Peyer's patch (tissue), 4 donors: ENCODE data around the gene TMEM178B. TPM values are rescaled to one million over a fixed set of nuclear protein-coding genes. Genes with fewer than 3 reads are reported as not detected.

Experiments used
- DNase-seq, 3 donors: peaks; one replicate each; pipeline ENCODE4 v3.0.0-alpha.2; 2017 to 2019
- H3K27ac ChIP-seq, 4 donors: fragments of 200-600 bp; sonication (generic); one replicate each; pipeline ENCODE4 v1.5.1; 2016 to 2019
- H3K27me3 ChIP-seq, 2 donors: fragments of 200-600 bp; sonication (generic); one replicate each; pipeline ENCODE4 v1.5.1; 2019
- H3K36me3 ChIP-seq, 3 donors: fragments of 200-600 bp; sonication (generic); one replicate each; pipeline ENCODE4 v1.5.1; 2016 to 2019
- H3K4me1 ChIP-seq, 4 donors: fragments of 200-600 bp; sonication (generic); one replicate each; pipeline ENCODE4 v1.5.1; 2016 to 2019
- H3K4me3 ChIP-seq, 4 donors: fragments of 200-600 bp; sonication (generic); 1 replicate in 3 of 4; 2 replicates in 1 of 4; pipeline ENCODE4 v1.5.1; 2016 to 2019; ENCODE audit warnings: mild to moderate bottlenecking in 1 of 4
- H3K9me3 ChIP-seq, 4 donors: fragments of 200-600 bp; sonication (generic); one replicate each; pipeline ENCODE4 v1.5.1; 2016 to 2019; ENCODE audit warnings: mild to moderate bottlenecking in 1 of 4
- CTCF ChIP-seq, 6 experiments: fragments of 450-650 bp in 4 of 6; fragments of 200-600 bp in 2 of 6; sonication (generic) in 1 of 6; IDR thresholded peaks; one replicate each; pipeline ENCODE4 v1.5.1; 2017 to 2019; ENCODE audit warnings: antibody characterized with exemption in 6 of 6, mild to moderate bottlenecking in 3 of 6, moderate library complexity in 1 of 6
- POLR2A ChIP-seq, 2 donors: fragments of 450-650 bp; IDR thresholded peaks; one replicate each; pipeline ENCODE4 v1.5.1; 2017; ENCODE audit warnings: antibody characterized with exemption in 2 of 2, mild to moderate bottlenecking in 2 of 2, moderate library complexity in 2 of 2
- total RNA-seq, 4 donors: library from RNA; depleted of rRNA; stranded (reverse); fragments of >200 nt; gene quantifications; one replicate each; pipeline ENCODE4 v1.1.0, GENCODE V29; 2016

TMEM178B gene
- total RNA-seq, 4 donors from 2014 or later = under 0.01 to 0.66 (median 0.13) TPM; not detected in 1

GRCh38 chr7:141151746-141152145 lies 77.9 kb downstream of the TMEM178B start:
- Histone ChIP-seq H3K36me3 (no peaks in the 10 kb centered on the region), H3K27me3 (no peaks in the 10 kb centered on the region), H3K9me3 (no peaks in the 10 kb centered on the region), H3K27ac (no peak overlapping the region), H3K4me1 (no peaks in the 10 kb centered on the region), H3K4me3 (no peak overlapping the region)
- DNase-seq = no peak
- TF ChIP-seq CTCF (IDR thresholded peaks at IDR 0.05) = no peak
- TF ChIP-seq POLR2A (IDR thresholded peaks at IDR 0.05) = no peak

GRCh38 chr7:141153231-141153630 lies 79.4 kb downstream of the TMEM178B start:
- H3K27me3 ChIP-seq = no peaks in the 10 kb centered on the region
- no peak for TF ChIP-seq POLR2A (IDR thresholded peaks at IDR 0.05)
- TF ChIP-seq CTCF (IDR thresholded peaks at IDR 0.05) = no peak
- no peaks in the 10 kb centered on the region for H3K36me3 ChIP-seq
- DNase-seq = no peak
- H3K27ac ChIP-seq = no peak overlapping the region
- H3K4me1 ChIP-seq = no peaks in the 10 kb centered on the region
- H3K9me3 ChIP-seq = no peaks in the 10 kb centered on the region
- no peak overlapping the region for H3K4me3 ChIP-seq

- H3K4me3 ChIP-seq = no peak overlapping the region
- no peaks in the 10 kb centered on the region for H3K36me3 ChIP-seq
- no peak overlapping the region for H3K27ac ChIP-seq
- H3K4me1 ChIP-seq = no peaks in the 10 kb centered on the region
- H3K27me3 ChIP-seq = no peaks in the 10 kb centered on the region
- no peaks in the 10 kb centered on the region for H3K9me3 ChIP-seq
- TF ChIP-seq CTCF (IDR thresholded peaks at IDR 0.05) (no peak), POLR2A (IDR thresholded peaks at IDR 0.05) (no peak)
- DNase-seq = no peak
These were observed 80.4 kb downstream of the TMEM178B start for GRCh38 chr7:141154131-141154732.

- DNase-seq = no peak
- H3K36me3 ChIP-seq = no peaks in the 10 kb centered on the region
- H3K4me3 ChIP-seq = no peak overlapping the region
- no peaks in the 10 kb centered on the region for H3K9me3 ChIP-seq
- no peak overlapping the region for H3K27ac ChIP-seq
- no peak for TF ChIP-seq CTCF (IDR thresholded peaks at IDR 0.05)
- no peak for TF ChIP-seq POLR2A (IDR thresholded peaks at IDR 0.05)
- H3K27me3 ChIP-seq = no peaks in the 10 kb centered on the region
- no peaks in the 10 kb centered on the region for H3K4me1 ChIP-seq
These were observed 82.5 kb downstream of the TMEM178B start for GRCh38 chr7:141156407-141156806.

GRCh38 chr7:141157138-141157765 lies 83.4 kb downstream of the TMEM178B start:
- H3K27me3 ChIP-seq = no peaks in the 10 kb centered on the region
- no peak for DNase-seq
- H3K4me3 ChIP-seq = no peak overlapping the region
- H3K9me3 ChIP-seq = no peaks in the 10 kb centered on the region
- TF ChIP-seq CTCF (IDR thresholded peaks at IDR 0.05) (no peak), POLR2A (IDR thresholded peaks at IDR 0.05) (no peak)
- no peaks in the 10 kb centered on the region for H3K36me3 ChIP-seq
- no peaks in the 10 kb centered on the region for H3K4me1 ChIP-seq
- H3K27ac ChIP-seq = no peak overlapping the region
